Trophoblast cell (in vitro differentiated cells and primary cell): ENCODE measurements around the gene GARRE1.

Experiments used
- DNase-seq, 2 donors: peaks; one replicate each; pipeline ENCODE4 v3.0.0-alpha.2; 2016
- H2AFZ ChIP-seq: 2 replicates; pipeline ENCODE4 v1.6.1; 2013; ENCODE audit warnings: low read length, moderate library complexity, mild to moderate bottlenecking; ENCODE audit not compliant: insufficient read depth, poor library complexity
- H2AK5ac ChIP-seq: 2 replicates; pipeline ENCODE4 v1.6.1; 2013; ENCODE audit warnings: mild to moderate bottlenecking, low read length
- H2BK120ac ChIP-seq: 2 replicates; pipeline ENCODE4 v1.6.1; 2013; ENCODE audit warnings: low read length, mild to moderate bottlenecking, moderate library complexity; ENCODE audit not compliant: insufficient read depth, poor library complexity
- H2BK12ac ChIP-seq: 2 replicates; pipeline ENCODE4 v1.6.1; 2013; ENCODE audit warnings: mild to moderate bottlenecking, low read length, moderate library complexity
- H2BK5ac ChIP-seq: 2 replicates; pipeline ENCODE4 v1.6.1; 2013; ENCODE audit warnings: low read length, low read depth, moderate library complexity, mild to moderate bottlenecking; ENCODE audit not compliant: poor library complexity
- H3K14ac ChIP-seq: 2 replicates; pipeline ENCODE4 v1.6.1; 2013; ENCODE audit warnings: mild to moderate bottlenecking, low read length
- H3K18ac ChIP-seq: 2 replicates; pipeline ENCODE4 v1.6.1; 2013; ENCODE audit warnings: mild to moderate bottlenecking, low read length
- H3K23ac ChIP-seq: 2 replicates; pipeline ENCODE4 v1.6.1; 2013; ENCODE audit warnings: low read length
- H3K27ac ChIP-seq: 2 replicates; pipeline ENCODE4 v1.5.1; 2013; ENCODE audit warnings: low read depth, mild to moderate bottlenecking, inconsistent platforms, low read length, moderate library complexity
- H3K27me3 ChIP-seq: 2 replicates; pipeline ENCODE4 v1.6.1; 2013; ENCODE audit warnings: inconsistent platforms, mild to moderate bottlenecking, low read length, moderate library complexity; ENCODE audit not compliant: insufficient read depth
- H3K36me3 ChIP-seq, 2 experiments: 1 replicate in 1 of 2; 2 replicates in 1 of 2; pipeline ENCODE4 v1.6.1; 2013; ENCODE audit warnings: low read length in 2 of 2, mild to moderate bottlenecking in 2 of 2, moderate library complexity in 1 of 2; ENCODE audit not compliant: insufficient read depth in 2 of 2, control insufficient read depth in 1 of 2
- H3K4ac ChIP-seq: 2 replicates; pipeline ENCODE4 v1.6.1; 2013; ENCODE audit warnings: low read depth, mild to moderate bottlenecking, low read length, moderate library complexity
- H3K4me1 ChIP-seq, 2 experiments: 1 replicate in 1 of 2; 2 replicates in 1 of 2; pipeline ENCODE4 v1.6.1; 2013; ENCODE audit warnings: low read length in 2 of 2, mild to moderate bottlenecking in 2 of 2, moderate library complexity in 1 of 2; ENCODE audit not compliant: insufficient read depth in 2 of 2, control insufficient read depth in 1 of 2
- H3K4me2 ChIP-seq: 2 replicates; pipeline ENCODE4 v1.6.1; 2013; ENCODE audit warnings: inconsistent platforms, mild to moderate bottlenecking, low read length, moderate library complexity
- H3K4me3 ChIP-seq: 2 replicates; pipeline ENCODE4 v1.5.1; 2013; ENCODE audit warnings: mild to moderate bottlenecking, low read depth, low read length, inconsistent platforms
- H3K79me1 ChIP-seq: one replicate; pipeline ENCODE4 v1.6.1; 2013; ENCODE audit warnings: low read length
- H3K79me2 ChIP-seq: 2 replicates; pipeline ENCODE4 v1.6.1; 2013; ENCODE audit warnings: low read length, mild to moderate bottlenecking; ENCODE audit not compliant: control insufficient read depth, insufficient read depth, poor library complexity
- H3K9ac ChIP-seq: 2 replicates; pipeline ENCODE4 v1.6.1; 2013; ENCODE audit warnings: mild to moderate bottlenecking, low read length
- H3K9me3 ChIP-seq: 2 replicates; pipeline ENCODE4 v1.6.1; 2013; ENCODE audit warnings: low read depth, mild to moderate bottlenecking, control low read depth, inconsistent platforms, low read length; ENCODE audit not compliant: insufficient read depth
- H4K12ac ChIP-seq: 2 replicates; pipeline ENCODE4 v1.6.1; 2013; ENCODE audit warnings: low read depth, mild to moderate bottlenecking, low read length, moderate library complexity
- H4K8ac ChIP-seq: 2 replicates; pipeline ENCODE4 v1.6.1; 2013; ENCODE audit warnings: low read depth, mild to moderate bottlenecking, low read length, moderate library complexity
- H4K91ac ChIP-seq: one replicate; pipeline ENCODE4 v1.6.1; 2013; ENCODE audit warnings: low read depth, mild to moderate bottlenecking, low read length, moderate library complexity
- WGBS: extraction: QIAGEN DNeasy Blood & Tissue Kit; methylation state at CpG from one replicate; pipeline ENCODE4 v1.1.7; 2013; ENCODE audit warnings: missing lambda C conversion rate; ENCODE audit not compliant: insufficient read length, insufficient coverage; ENCODE audit errors: extremely low coverage; 5-methylcytosine and 5-hydroxymethylcytosine counted together

GARRE1 gene

DNA sequence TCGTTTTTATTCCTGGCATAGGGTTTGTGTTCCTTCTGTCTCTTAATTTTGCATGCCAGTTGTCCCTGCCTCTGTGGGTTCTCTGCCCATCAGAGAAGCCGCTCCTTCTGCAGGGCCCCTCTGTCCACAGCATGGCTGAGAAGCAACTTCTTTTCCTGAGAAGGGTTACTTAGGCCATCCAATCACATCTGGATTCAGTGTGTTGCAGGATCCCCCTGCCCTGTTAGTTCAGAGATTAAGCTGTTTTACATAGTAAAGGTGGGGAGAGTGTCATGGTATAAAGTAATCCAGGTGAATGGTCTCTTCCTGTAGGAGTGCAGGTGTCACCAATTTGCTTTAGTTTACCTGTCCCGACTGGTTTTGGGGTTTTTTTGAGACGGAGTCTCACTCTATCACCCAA, 22.9 kb upstream of the GARRE1 start:
- Histone ChIP-seq H3K23ac (no peak overlapping the region), H3K79me1 (no peaks in the 10 kb centered on the region), H4K8ac (no peak overlapping the region), H3K14ac (no peak overlapping the region), H3K36me3 (peaks cover 8 to 21% of the 10 kb centered on the region in 2 experiments), H2BK5ac (no peak overlapping the region), H3K27me3 (no peaks in the 10 kb centered on the region), H3K9ac (no peak overlapping the region), H3K79me2 (no peaks in the 10 kb centered on the region), H3K9me3 (no peaks in the 10 kb centered on the region), H2BK12ac (no peak overlapping the region), H4K12ac (no peak overlapping the region), H3K18ac (no peak overlapping the region), H3K4ac (no peak overlapping the region), H3K4me1 (peaks cover 10 to 14% of the 10 kb centered on the region in 2 experiments), H3K4me3 (no peak overlapping the region), H3K4me2 (no peak overlapping the region), H3K27ac (no peak overlapping the region), H2AK5ac (no peak overlapping the region), H2AFZ (no peak overlapping the region), H4K91ac (no peak overlapping the region), H2BK120ac (no peak overlapping the region)
- no peak for DNase-seq
- WGBS: no CpG with 5 or more reads among the region's 4 CpGs

DNA sequence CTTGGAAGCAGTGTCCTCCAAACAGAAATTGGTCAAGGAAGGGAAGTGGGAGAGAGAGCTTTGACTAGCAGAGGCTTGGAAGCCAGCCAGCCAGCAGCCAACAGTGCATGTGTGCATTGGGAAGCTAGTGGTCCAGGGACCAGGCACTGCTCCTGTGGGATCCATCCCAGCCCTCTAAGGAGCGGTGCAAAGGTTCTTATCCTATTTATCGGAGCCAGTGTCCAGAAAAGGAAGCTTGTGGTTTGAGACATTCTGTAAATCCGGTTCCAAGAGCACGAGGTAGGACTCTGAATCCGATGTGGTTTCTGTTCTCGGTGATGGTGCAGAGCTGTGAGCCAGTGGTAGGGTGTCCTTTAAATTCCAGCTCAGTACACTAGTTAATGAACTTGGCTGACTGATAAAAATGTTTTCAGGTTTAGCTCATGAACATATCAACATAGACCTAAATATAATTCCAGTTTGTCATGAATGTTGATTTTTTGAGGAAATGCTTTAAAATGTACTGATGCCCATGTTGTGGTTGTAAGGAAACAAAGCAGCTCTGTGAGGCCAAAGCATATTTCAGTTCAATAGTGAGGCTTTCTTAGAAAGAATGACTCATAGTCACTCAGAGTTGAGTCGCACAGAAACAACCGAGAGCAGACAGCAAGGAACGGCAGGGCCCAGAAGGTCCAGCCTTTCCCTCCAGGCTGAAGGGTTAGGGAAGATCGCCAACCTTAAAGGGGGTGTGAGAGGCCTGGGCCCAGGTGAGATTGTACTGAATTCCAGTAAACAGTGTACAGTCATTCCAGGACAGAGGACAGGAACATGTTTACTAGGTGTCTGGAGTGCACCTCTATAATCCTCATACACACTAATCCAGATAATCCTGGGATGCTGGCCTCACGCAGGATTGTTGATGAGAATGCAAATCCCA, 21.5 kb upstream of the GARRE1 start:
- no peaks in the 10 kb centered on the region for H3K27me3 ChIP-seq
- H4K91ac ChIP-seq: no peak overlapping the region
- H2AFZ ChIP-seq: no peak overlapping the region
- no peaks in the 10 kb centered on the region for H3K79me2 ChIP-seq
- no peak overlapping the region for H3K4me3 ChIP-seq
- peaks cover 11 to 16% of the 10 kb centered on the region in 2 experiments for H3K4me1 ChIP-seq
- H3K9ac ChIP-seq: no peak overlapping the region
- H2BK12ac ChIP-seq: peak overlapping the region; percentile 63
- H2BK120ac ChIP-seq: no peak overlapping the region
- H3K14ac ChIP-seq: no peak overlapping the region
- peak overlapping the region; percentile 56 for H3K27ac ChIP-seq
- no CpG with 5 or more reads among the region's 11 CpGs for WGBS
- H2BK5ac ChIP-seq: no peak overlapping the region
- H4K12ac ChIP-seq: no peak overlapping the region
- H3K18ac ChIP-seq: no peak overlapping the region
- no peaks in the 10 kb centered on the region for H3K9me3 ChIP-seq
- H3K4me2 ChIP-seq: no peak overlapping the region
- H4K8ac ChIP-seq: no peak overlapping the region
- H2AK5ac ChIP-seq: no peak overlapping the region
- no peak overlapping the region for H3K23ac ChIP-seq
- H3K79me1 ChIP-seq: no peaks in the 10 kb centered on the region
- H3K36me3 ChIP-seq: peaks cover 8 to 23% of the 10 kb centered on the region in 2 experiments
- peak in 1 of 2 donors; percentile 23 for DNase-seq
- H3K4ac ChIP-seq: no peak overlapping the region

DNA sequence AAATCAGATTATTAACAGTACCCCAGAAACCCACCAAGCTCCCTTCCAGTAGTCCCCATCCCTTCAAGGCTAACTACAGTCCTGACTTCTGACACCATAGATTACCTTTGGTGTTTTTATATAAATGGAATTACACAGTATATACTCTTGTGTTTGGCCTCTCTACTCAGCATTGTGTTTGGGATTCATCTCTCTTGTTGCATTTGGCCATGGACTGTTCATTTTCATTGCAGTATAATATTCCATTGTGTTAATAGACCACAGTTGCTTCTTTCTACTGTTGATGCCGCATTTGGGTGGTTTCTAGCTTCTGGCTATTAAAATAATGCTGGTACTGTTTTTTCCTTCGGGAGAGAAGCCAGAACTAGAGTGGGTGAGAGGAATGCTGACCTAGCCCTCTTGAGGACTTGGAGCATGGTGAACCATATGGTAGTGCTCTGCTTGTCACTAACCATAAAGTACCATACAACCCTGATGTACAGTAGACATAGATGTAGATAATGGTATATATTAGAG, 18.9 kb upstream of the GARRE1 start:
- H3K4me3 ChIP-seq: no peak overlapping the region
- H3K79me2 ChIP-seq: no peaks in the 10 kb centered on the region
- no peak overlapping the region for H2AFZ ChIP-seq
- no peaks in the 10 kb centered on the region for H3K9me3 ChIP-seq
- H3K4me2 ChIP-seq: no peak overlapping the region
- H3K4ac ChIP-seq: no peak overlapping the region
- no peak for DNase-seq
- H3K14ac ChIP-seq: no peak overlapping the region
- H3K4me1 ChIP-seq: peaks cover 11 to 16% of the 10 kb centered on the region in 2 experiments
- H3K27me3 ChIP-seq: no peaks in the 10 kb centered on the region
- no peaks in the 10 kb centered on the region for H3K79me1 ChIP-seq
- no peak overlapping the region for H4K8ac ChIP-seq
- no CpG with 5 or more reads among the region's 2 CpGs for WGBS
- no peak overlapping the region for H3K23ac ChIP-seq
- no peak overlapping the region for H3K27ac ChIP-seq
- H4K91ac ChIP-seq: no peak overlapping the region
- H2BK5ac ChIP-seq: no peak overlapping the region
- H3K9ac ChIP-seq: no peak overlapping the region
- no peak overlapping the region for H2BK120ac ChIP-seq
- H2AK5ac ChIP-seq: no peak overlapping the region
- no peak overlapping the region for H4K12ac ChIP-seq
- H2BK12ac ChIP-seq: no peak overlapping the region
- H3K36me3 ChIP-seq: peaks cover 4 to 11% of the 10 kb centered on the region in 2 experiments
- H3K18ac ChIP-seq: no peak overlapping the region

DNA sequence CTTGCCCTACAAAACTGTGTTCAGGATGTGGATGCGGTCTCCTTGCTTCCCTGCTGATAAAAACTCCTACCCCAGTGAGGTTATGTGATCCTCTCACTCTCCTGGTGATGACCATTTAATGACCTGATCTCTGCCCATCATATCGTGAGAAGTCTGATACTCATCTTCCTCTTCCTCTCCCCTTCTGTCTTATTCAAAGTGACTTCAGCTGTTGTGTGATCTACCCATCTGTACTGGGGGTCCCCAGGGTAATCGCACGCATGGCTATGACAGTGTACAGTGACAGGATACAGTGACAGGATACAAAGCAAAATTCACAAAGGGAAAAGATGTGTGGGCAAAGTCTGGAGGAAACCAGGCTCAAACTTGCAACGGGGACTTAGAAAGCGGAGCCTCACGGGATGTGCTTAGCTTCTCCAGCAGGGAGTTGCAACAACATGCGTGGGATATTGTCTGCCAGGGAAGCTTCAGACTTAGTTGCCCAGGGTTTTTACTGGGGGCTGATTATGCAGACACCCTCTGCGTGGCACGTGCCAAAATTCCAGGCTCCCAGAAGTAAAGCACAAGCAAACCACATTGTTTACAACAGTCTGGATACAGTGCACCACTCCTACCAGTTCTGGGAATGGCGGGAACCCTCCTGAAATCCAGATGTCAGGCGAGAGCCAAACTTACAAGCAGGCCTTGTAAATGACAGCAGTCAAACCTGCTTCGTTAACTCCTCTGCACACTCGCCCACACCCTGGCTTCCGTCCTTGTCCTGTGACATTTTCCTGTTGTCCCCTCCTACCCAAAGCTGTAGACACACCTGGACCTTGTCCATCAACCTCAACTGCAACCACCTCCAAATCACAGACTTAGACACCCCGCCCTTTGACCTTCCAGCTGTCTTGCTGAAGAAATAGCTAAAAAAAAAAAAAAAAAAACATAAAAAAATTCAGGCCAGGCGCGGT, 18.0 kb upstream of the GARRE1 start:
- Histone ChIP-seq H3K14ac (no peak overlapping the region), H2BK5ac (no peak overlapping the region), H3K36me3 (peaks cover 0 to 4% of the 10 kb centered on the region in 2 experiments), H3K4me1 (peaks cover 11 to 19% of the 10 kb centered on the region in 2 experiments), H2BK12ac (no peak overlapping the region), H3K4me3 (no peak overlapping the region), H3K4me2 (no peak overlapping the region), H4K91ac (no peak overlapping the region), H3K79me1 (no peaks in the 10 kb centered on the region), H3K79me2 (no peaks in the 10 kb centered on the region), H3K18ac (no peak overlapping the region), H3K27ac (no peak overlapping the region), H3K9me3 (no peaks in the 10 kb centered on the region), H2AK5ac (no peak overlapping the region), H3K23ac (no peak overlapping the region), H4K8ac (no peak overlapping the region), H2BK120ac (no peak overlapping the region), H3K4ac (no peak overlapping the region), H2AFZ (no peak overlapping the region), H3K9ac (no peak overlapping the region), H4K12ac (no peak overlapping the region), H3K27me3 (no peaks in the 10 kb centered on the region)
- WGBS: no CpG with 5 or more reads among the region's 18 CpGs
- DNase-seq: peak in 1 of 2 donors; percentile 19
